ENCODE measurements around the gene MAPT.

DNA sequence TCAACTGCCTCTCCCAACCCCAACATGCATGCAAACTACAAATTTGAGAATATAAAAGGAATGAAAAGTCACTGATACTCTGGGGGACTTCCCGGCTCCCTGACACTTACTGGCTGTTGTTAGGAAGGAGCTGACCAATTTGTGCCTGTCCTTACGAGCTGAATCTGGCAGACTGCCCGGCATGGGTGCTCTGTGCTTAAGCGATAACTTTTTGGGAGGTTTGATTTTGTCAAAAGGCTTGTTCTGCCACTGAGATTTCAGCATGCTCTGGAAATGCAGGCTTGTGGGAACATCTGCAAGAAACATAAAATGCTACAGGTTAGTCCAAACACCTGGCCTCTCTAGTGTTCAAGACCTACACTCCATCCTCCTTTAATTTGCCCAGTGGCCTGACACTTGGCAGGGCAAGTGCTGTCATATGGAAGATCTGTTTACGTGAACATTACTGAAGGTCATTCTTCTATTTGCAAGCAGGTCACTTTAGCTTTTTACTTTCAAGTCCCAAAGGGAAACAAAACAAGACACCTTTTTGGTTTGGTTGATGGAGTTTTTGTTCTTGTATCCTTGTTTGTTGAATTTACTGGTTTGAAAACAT is 145.3 kb downstream of the MAPT start:
- TF ChIP-seq, protein P1, sequence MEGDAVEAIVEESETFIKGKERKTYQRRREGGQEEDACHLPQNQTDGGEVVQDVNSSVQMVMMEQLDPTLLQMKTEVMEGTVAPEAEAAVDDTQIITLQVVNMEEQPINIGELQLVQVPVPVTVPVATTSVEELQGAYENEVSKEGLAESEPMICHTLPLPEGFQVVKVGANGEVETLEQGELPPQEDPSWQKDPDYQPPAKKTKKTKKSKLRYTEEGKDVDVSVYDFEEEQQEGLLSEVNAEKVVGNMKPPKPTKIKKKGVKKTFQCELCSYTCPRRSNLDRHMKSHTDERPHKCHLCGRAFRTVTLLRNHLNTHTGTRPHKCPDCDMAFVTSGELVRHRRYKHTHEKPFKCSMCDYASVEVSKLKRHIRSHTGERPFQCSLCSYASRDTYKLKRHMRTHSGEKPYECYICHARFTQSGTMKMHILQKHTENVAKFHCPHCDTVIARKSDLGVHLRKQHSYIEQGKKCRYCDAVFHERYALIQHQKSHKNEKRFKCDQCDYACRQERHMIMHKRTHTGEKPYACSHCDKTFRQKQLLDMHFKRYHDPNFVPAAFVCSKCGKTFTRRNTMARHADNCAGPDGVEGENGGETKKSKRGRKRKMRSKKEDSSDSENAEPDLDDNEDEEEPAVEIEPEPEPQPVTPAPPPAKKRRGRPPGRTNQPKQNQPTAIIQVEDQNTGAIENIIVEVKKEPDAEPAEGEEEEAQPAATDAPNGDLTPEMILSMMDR (conservative IDR thresholded peaks at IDR 0.05): no peak
- TF ChIP-seq ZFX (IDR thresholded peaks at IDR 0.05): no peak
